ENCODE data around the gene ALDH3A2.
"Not testable (repeated sequence)": the region's sequence is repeated elsewhere in the genome, so short reads cannot be mapped to it uniquely, and the experiment has no call there.

ALDH3A2 gene

GRCh38 chr17:19683117-19683516 lies 34.6 kb downstream of the ALDH3A2 start:
- DNase-seq = no peak

GRCh38 chr17:19684909-19685580 lies 36.5 kb downstream of the ALDH3A2 start:
- DNase-seq = not testable (repeated sequence)

- DNase-seq = no peak
These were observed 38.0 kb downstream of the ALDH3A2 start for GRCh38 chr17:19686400-19687090.

DNA sequence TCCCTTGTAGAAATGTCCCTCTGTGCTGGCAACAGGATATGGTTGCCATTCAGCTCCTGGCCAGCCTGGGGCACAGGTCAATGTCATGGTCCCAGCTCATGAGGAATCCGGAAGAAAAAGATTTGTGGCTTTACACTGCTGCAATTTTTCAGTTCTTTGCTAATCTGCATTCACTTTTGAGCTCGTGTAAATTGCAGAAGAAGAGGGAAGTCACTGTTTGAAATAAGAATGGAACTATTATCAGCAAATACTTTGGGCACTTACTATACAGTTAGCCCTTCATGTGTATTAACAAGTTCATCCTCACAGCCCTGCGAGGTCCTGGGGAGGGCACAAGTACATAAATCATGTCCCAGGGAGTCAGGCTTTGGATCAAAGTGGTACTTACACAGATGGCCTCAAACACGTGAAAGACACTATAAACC lies 53.7 kb downstream of the ALDH3A2 start:
- DNase-seq = no peak

DNA sequence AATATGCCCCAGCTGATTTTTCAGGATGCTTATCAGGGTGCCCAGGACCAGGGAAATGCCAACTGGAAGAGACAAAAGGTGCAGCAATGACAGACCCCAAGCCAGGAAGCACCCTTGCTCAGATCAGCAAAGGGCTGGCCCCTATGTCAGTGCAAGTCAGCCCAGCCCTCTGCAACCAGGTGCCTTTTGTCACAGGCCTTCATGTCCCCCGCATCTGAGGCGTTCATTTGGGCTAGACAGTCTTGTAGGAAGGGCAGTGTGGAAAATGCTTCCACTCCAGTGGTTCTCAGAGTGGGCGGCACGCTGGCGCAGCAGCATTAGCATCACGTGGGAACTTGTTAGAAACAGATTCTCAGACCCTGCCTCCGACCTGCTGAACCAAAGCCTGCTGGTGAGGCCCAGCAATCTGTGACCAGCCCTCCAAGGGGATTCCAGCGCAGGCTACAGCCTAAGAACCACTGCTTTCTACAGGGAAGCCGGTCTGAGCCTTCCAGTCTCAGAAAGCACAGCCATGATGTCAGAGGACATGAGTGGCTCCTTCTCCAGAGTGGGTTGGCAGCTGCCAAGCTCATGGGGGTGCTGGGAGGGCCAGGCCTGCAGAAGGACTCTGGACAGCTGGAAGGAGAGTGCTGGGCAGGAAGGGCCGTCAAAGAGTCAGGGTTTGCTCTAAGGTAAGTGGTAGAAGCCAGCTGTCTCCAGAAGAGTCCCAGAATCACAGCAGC lies 54.7 kb downstream of the ALDH3A2 start:
- no peak for DNase-seq

- no peak for DNase-seq
These were observed 55.5 kb downstream of the ALDH3A2 start for GRCh38 chr17:19703828-19704613.

- no peak for DNase-seq
These were observed 56.6 kb downstream of the ALDH3A2 start for GRCh38 chr17:19705201-19705600.

DNA sequence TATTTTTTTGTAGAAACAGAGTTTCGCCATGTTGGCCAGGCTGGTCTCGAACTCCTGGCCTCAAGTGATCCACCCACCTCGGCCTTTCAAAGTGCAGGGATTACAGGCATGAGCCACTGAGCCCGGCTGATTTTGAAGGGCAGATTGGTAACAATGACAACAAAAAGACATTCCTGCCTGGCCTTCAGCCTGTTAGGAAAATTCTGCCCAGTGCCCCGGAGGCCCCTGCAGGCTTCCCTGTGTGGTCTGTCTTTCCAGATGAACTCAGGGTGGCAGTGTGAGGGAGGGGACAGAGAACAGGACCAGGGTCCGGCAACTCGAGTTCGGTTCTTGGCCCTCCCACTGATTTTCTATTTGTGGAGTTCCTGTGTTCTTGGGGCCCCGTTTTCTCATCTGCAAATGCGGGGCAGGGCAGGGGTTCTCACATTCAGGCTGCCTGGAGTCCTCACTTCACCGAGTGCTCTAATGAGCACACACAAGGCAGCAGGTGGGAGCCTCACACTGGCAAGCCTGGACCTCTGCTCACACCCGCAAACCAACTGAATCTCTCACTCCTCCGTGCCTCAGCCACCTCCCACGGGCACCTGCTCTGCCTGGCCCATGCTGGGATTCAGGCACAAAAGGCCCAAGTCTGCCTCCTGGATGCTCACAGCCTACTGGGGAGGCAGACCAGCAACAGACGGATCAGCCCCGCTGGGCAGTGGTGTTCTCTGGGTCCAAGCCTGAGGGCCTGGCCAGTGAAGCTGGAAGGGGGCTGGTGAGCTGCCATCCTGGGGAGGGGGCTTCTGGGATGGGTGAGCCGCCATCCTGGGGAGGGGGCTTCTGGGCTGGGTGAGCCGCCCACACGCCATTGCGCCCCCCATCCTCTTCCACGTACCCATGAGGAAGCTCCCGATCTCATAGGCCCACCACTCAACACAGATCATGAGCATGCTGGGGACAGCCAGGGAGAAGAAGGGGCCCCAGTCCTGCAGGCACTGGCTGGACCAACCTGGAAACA lies 57.5 kb downstream of the ALDH3A2 start:
- peak; percentile 26 for DNase-seq

- DNase-seq = peak; percentile 90
These were observed 58.5 kb downstream of the ALDH3A2 start for GRCh38 chr17:19706791-19707727.

DNA sequence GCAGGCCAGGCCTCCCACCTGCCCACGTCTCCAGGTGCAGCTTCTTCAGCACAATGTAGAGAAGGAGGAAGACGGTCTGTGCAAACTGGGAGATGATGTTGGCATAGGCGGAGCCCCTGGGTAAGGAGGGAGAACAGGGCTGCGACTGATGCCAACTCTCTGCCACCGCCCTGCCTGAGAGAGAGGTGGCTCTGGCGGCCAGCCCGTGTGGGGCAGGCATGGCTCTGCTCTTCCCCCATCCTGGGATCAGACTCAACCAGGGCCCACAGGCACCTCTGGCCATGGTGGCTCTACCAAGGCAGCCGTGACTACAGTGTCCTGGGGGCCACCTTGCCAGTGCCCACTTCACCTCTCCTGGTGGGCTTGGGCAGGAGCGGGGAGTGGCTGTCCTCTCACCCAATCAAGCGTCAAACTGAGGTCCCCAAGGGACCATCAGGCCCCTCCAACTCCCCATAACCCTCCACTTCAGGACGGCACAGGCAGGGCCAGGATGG lies 59.2 kb downstream of the ALDH3A2 start:
- no peak for DNase-seq

DNA sequence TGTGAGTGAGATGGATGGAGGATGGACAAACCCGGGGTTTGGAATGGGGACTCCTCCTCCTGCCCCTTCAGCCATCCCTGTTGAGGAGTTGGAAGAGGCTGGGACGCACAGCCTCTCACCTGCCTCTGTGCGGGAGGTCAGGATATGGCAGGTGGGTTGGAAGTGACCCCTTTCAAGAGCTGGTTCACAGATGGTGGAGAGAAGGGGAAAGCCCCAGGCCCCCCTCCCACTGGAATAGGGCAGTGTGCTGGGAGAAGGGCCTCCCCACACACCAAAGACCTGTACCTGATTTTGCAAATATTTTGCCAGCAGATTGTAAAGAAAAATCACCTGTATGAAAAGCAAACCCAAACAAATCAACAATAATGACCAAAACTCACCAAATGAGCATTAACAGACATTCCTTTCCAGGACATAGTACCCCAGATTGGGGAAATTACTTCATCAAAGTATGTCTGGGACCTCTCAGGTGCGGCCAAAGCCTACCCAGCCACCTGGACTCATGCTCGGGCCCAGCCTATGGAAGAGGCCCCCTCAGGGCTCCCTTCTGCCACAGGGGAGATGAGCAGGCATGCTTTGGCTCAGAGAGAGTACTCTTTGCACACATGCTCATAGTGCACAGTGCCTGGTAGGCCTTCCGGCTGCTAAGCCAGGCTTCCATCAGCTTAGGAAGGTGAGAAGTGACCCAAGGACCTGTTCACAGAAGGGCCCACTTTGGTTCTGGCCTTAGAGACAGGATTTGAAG lies 60.1 kb downstream of the ALDH3A2 start:
- no peak for DNase-seq

GRCh38 chr17:19709841-19710240 lies 61.3 kb downstream of the ALDH3A2 start:
- no peak for DNase-seq

GRCh38 chr17:19712436-19713004 lies 64.0 kb downstream of the ALDH3A2 start:
- no peak for DNase-seq

- no peak for DNase-seq
These were observed 64.9 kb downstream of the ALDH3A2 start for GRCh38 chr17:19713462-19713861.

DNA sequence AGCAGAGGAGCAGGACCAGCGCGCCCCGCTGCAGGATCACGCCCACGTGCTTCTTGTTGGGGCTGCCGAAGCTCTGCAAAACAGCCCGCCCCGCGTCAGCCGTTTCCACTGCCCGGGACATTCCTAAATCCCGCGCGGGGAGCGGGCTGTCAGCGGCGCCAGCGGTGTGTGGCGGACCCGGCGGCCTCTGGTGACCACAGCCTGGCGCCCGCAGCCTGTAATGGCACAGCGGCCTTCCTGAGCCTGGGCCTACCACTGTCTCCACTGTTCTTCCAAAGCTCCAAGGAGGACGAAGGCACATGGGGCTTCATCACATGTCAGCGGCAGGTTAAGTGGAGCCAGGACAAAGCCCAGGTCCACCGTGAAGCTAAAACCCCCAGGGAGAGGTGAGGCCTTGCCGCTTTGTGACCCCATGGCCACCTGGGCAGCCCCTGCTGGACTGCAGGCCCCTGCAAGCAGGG lies 65.4 kb downstream of the ALDH3A2 start:
- no peak for DNase-seq

DNA sequence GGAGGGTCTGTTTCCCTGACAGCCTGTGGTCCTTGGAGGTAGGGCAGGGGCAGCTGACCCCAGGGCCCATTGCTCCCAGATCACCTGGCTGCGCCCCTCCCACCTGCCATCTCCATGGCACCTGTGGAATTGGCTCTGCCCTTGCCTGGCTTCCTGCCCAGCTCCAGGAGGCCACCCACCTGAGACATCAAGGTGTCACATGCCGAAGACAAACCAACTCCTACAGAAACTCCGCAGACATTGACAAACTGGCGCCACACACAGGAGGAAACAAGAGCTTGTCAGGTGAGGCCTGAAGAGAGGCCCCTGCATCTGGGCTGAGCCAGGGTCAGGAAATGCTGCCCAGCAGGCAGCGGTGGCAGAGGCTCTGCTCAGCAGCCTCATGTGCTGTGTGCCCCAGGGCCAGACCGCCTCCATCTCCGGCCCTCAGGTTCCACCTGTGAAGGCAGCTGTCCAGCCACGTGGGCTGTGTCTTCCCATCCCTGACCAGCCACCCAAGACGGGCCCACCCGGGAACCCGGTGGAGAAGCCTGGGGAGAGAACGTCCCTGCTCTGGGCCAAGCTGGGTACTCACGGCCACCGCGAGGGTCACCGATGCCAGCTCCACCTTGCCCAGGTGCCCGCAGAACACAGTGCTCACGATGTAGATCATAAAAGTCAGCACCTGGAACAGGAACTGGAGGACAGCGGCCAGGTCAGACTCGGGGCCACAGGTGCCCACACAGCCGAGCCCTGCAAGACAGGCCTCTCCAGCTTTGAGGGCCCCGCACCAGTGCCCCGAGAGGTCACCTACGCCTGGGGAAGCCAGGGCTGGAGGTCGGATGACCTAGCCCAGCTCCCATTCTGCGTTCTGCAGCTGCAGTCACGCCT lies 66.2 kb downstream of the ALDH3A2 start:
- no peak for DNase-seq

- no peak for DNase-seq
These were observed 67.8 kb downstream of the ALDH3A2 start, which contains the start of gene SLC47A2 for GRCh38 chr17:19716108-19717030. TSS of gene SLC47A2 (minus strand) at chr17:19716584. CDS start at chr17:19716555, 29 bp downstream.
